ENCODE results near the gene INTS3. TPM values are rescaled to one million over a fixed set of nuclear protein-coding genes. Genes with fewer than 3 reads are reported as not detected.

Gene INTS3
- total and polyA plus RNA-seq, 9 of the 15 experiments (the other 6 are each of a cell fraction or from before 2014, with no cell fraction given): 6.3 to 24.1 (median 14.3) TPM

DNA sequence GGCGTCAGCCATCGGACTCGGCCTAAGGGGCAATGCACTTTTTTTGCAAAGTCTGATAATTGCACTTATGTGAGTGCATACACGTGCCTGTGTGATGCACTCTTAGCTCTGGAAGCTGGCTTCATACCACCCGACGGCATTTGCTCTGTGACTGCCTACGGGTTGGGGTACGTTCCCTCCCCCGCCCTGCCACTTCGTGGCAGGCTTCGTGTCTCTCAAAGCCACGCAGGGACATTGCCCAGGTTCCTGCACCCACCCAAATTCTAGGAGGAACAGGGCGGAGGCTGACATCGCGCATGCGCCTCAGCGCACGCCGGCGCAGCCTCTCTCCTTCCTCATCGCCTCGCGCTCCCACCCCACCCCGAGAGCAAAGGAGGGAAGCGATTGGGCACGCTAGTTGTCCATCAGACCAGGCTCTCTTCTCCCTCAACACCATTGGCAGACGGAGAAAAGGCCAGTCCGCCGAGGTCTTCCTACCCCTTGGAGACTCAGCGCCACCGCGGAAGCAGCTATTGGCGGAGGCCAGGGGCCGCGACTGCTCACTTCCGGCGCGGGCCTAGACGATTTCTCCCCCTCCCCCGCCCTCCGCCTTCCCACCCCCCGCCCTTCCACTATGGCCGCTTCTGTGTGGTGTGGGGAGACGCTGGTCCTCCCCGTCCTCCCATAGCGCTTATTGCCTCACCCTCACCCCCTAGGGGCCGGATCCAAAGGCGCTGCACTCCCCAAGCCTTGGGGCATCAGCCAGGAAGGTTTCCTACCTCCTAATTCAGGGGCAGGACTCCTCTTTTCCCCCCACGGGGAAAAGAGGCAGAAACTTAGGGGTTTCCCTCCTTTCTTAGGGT, at the start of gene INTS3 (continued):
- no peak for TF ChIP-seq FOXJ3 (CRISPR knock-in tag; IDR thresholded peaks at IDR 0.05)
- TF ChIP-seq, protein P1, sequence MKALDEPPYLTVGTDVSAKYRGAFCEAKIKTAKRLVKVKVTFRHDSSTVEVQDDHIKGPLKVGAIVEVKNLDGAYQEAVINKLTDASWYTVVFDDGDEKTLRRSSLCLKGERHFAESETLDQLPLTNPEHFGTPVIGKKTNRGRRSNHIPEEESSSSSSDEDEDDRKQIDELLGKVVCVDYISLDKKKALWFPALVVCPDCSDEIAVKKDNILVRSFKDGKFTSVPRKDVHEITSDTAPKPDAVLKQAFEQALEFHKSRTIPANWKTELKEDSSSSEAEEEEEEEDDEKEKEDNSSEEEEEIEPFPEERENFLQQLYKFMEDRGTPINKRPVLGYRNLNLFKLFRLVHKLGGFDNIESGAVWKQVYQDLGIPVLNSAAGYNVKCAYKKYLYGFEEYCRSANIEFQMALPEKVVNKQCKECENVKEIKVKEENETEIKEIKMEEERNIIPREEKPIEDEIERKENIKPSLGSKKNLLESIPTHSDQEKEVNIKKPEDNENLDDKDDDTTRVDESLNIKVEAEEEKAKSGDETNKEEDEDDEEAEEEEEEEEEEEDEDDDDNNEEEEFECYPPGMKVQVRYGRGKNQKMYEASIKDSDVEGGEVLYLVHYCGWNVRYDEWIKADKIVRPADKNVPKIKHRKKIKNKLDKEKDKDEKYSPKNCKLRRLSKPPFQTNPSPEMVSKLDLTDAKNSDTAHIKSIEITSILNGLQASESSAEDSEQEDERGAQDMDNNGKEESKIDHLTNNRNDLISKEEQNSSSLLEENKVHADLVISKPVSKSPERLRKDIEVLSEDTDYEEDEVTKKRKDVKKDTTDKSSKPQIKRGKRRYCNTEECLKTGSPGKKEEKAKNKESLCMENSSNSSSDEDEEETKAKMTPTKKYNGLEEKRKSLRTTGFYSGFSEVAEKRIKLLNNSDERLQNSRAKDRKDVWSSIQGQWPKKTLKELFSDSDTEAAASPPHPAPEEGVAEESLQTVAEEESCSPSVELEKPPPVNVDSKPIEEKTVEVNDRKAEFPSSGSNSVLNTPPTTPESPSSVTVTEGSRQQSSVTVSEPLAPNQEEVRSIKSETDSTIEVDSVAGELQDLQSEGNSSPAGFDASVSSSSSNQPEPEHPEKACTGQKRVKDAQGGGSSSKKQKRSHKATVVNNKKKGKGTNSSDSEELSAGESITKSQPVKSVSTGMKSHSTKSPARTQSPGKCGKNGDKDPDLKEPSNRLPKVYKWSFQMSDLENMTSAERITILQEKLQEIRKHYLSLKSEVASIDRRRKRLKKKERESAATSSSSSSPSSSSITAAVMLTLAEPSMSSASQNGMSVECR (CRISPR knock-in tag; IDR thresholded peaks at IDR 0.05): peak; percentile 60; the same call in 1 of the 2 replicates
- peak; percentile 67 for TF ChIP-seq CBX1 (IDR thresholded peaks at IDR 0.05; ENCODE audit: low read depth)
- no peak for TF ChIP-seq ZC3H8 (IDR thresholded peaks at IDR 0.05)
- no peak for TF ChIP-seq MTA2 (IDR thresholded peaks at IDR 0.05; ENCODE audit: low read depth)
- no peak for TF ChIP-seq EWSR1 (IDR thresholded peaks at IDR 0.05; ENCODE audit: borderline replicate concordance, low read depth, partially characterized antibody)
- TF ChIP-seq PHF21A (IDR thresholded peaks at IDR 0.05; ENCODE audit: borderline replicate concordance, low read depth): no peak
- TF ChIP-seq KDM4B (IDR thresholded peaks at IDR 0.05; ENCODE audit: borderline replicate concordance in 2 of 2, low read depth in 1 of 2): 0 out of 4 replicates have a peak, but pooled peaks of 1 of the 2 experiments have one; percentile 32
- TF ChIP-seq, protein P2, sequence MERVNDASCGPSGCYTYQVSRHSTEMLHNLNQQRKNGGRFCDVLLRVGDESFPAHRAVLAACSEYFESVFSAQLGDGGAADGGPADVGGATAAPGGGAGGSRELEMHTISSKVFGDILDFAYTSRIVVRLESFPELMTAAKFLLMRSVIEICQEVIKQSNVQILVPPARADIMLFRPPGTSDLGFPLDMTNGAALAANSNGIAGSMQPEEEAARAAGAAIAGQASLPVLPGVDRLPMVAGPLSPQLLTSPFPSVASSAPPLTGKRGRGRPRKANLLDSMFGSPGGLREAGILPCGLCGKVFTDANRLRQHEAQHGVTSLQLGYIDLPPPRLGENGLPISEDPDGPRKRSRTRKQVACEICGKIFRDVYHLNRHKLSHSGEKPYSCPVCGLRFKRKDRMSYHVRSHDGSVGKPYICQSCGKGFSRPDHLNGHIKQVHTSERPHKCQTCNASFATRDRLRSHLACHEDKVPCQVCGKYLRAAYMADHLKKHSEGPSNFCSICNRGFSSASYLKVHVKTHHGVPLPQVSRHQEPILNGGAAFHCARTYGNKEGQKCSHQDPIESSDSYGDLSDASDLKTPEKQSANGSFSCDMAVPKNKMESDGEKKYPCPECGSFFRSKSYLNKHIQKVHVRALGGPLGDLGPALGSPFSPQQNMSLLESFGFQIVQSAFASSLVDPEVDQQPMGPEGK (CRISPR knock-in tag; IDR thresholded peaks at IDR 0.05; ENCODE audit: borderline replicate concordance): no peak
- TF ChIP-seq, protein P3, sequence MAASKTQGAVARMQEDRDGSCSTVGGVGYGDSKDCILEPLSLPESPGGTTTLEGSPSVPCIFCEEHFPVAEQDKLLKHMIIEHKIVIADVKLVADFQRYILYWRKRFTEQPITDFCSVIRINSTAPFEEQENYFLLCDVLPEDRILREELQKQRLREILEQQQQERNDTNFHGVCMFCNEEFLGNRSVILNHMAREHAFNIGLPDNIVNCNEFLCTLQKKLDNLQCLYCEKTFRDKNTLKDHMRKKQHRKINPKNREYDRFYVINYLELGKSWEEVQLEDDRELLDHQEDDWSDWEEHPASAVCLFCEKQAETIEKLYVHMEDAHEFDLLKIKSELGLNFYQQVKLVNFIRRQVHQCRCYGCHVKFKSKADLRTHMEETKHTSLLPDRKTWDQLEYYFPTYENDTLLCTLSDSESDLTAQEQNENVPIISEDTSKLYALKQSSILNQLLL (CRISPR knock-in tag; IDR thresholded peaks at IDR 0.05; ENCODE audit: borderline replicate concordance): no peak
- no peak for TF ChIP-seq RBM34 (IDR thresholded peaks at IDR 0.05; ENCODE audit: borderline replicate concordance, insufficient read depth, low read length)
- TF ChIP-seq, protein P4, sequence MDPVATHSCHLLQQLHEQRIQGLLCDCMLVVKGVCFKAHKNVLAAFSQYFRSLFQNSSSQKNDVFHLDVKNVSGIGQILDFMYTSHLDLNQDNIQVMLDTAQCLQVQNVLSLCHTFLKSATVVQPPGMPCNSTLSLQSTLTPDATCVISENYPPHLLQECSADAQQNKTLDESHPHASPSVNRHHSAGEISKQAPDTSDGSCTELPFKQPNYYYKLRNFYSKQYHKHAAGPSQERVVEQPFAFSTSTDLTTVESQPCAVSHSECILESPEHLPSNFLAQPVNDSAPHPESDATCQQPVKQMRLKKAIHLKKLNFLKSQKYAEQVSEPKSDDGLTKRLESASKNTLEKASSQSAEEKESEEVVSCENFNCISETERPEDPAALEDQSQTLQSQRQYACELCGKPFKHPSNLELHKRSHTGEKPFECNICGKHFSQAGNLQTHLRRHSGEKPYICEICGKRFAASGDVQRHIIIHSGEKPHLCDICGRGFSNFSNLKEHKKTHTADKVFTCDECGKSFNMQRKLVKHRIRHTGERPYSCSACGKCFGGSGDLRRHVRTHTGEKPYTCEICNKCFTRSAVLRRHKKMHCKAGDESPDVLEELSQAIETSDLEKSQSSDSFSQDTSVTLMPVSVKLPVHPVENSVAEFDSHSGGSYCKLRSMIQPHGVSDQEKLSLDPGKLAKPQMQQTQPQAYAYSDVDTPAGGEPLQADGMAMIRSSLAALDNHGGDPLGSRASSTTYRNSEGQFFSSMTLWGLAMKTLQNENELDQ (CRISPR knock-in tag; IDR thresholded peaks at IDR 0.05; ENCODE audit: borderline replicate concordance): no peak
- TF ChIP-seq, protein P5, sequence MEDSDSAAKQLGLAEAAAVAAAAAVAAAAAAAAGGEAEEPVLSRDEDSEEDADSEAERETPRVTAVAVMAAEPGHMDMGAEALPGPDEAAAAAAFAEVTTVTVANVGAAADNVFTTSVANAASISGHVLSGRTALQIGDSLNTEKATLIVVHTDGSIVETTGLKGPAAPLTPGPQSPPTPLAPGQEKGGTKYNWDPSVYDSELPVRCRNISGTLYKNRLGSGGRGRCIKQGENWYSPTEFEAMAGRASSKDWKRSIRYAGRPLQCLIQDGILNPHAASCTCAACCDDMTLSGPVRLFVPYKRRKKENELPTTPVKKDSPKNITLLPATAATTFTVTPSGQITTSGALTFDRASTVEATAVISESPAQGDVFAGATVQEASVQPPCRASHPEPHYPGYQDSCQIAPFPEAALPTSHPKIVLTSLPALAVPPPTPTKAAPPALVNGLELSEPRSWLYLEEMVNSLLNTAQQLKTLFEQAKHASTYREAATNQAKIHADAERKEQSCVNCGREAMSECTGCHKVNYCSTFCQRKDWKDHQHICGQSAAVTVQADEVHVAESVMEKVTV (CRISPR knock-in tag; IDR thresholded peaks at IDR 0.05): no peak
- no peak for TF ChIP-seq BMI1 (IDR thresholded peaks at IDR 0.05; ENCODE audit: low read length)

All from K562 (cell line).